HG02588 (cell line): ENCODE measurements around the gene NFKBIE.
A peak's percentile ranks its signal among the peaks of the same experiment; 100 is the strongest.

ENCODE experiments used
- ATAC-seq: cut with Tn5 transposase; IDR thresholded peaks from one replicate; pipeline ENCODE4 v1.9.1; 2021; ENCODE audit warnings: mild to moderate bottlenecking, moderate library complexity; ENCODE audit not compliant: unreplicated experiment

The NFKBIE gene

GRCh38 chr6:44275271-44275748 is 10.0 kb upstream of the NFKBIE start:
- no peak for ATAC-seq

DNA sequence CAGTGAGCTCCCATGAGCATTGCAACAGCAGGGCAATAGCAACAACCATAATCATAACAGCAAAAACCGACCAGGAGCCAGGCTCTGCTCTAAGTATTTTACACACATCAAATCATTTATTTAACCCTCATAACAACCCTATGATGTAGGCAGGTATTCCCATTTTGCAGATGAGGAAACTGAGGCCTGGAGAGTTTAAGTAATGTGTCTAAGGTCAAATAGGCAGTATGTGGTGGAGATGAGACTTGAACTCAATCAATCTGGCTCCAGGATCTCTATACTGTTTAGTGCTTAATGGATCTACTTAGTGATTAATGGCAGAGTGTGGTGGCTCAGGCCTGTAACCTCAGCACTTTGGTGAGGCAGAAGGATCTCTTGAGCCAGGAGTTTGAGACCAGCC is 8.3 kb upstream of the NFKBIE start:
- ATAC-seq, result no peak

DNA sequence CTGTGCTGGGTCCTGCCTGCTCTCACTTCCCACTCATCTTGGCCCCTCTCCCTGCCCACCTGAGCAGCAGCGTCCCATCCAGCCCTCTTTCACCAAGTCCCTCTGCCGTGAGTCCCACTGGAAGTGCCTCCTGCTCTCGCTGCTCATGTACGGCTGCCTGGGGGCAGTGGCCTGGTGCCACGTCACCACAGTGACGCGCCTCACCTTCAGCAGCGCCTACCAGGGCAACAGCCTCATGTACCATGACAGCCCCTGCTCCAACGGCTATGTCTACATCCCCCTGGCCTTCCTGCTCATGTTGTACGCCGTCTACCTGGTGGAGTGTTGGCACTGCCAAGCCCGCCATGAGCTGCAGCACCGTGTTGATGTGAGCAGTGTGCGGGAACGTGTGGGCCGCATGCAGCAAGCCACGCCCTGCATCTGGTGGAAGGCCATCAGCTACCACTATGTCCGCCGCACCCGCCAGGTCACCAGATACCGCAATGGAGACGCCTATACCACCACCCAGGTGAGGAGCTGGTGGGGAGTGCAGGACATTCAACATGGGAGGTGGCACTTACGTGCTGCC is 7.7 kb upstream of the NFKBIE start:
- ATAC-seq, result no peak

GRCh38 chr6:44272529-44272928 is 7.2 kb upstream of the NFKBIE start:
- no peak for ATAC-seq

DNA sequence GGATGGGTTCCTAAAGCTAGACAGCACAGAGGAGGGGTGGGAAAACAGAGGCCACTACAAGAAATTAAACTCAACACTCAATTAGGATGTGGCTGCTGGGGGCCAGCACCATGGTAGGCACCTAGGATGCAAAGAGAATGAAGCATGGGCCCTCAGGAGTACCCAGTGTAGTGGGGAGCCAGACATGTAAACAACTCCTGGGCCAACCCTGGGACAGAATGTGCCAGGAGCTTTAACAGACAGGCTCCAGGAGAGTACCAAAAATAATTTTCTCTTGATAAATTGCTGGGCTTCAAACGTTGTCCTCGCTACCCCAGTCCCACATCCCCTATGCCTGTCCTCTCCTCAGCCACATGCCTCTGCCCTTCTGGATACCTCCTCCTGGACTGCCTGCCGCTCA is 6.6 kb upstream of the NFKBIE start:
- ATAC-seq, result no peak

- no peak for ATAC-seq
Measured at GRCh38 chr6:44271406-44271723, 6.0 kb upstream of the NFKBIE start.

DNA sequence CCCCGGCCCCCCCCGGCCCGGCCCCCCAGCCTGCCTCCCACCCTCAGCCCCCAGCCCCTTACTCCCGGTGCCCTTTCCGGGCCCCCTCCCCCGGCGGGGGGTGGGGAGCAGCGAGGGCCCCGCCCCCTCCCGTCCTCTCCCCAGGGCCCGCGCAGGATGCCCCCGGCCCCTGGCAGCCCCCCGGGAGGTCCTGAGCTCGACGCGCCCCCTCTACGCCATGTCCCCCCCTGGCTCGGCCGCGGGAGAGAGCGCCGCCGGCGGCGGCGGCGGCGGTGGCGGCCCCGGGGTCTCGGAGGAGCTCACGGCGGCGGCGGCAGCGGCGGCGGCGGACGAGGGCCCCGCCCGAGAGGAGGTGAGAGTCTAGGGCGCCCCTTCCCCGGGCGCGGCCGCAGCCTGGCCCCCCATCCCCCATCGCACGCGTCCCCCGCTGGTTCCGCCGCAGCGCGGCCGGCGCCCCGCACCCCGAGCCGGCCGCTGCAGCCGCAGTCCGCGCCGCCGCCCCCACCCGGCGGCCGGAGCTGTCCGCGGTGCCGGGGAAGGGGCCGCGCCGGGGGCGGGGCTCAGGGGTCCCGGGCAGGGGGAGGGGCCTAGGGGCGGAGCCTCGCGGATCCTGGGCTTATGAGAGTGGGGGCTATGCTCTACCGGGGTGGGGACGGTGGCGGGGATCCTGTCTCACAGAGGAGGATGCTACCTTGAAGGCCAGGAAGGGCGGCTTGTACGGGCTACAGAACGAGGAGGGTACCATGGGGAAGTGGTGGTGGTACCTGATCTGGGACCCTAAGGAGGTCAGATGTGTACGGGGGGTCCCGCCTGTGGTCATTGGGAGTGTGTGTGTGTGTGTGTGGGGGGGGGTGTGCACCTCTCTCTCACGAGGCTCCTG is 5.4 kb upstream of the NFKBIE start:
- no peak for ATAC-seq

GRCh38 chr6:44269921-44270525 is 4.7 kb upstream of the NFKBIE start, which contains the start of gene TMEM151B:
TSS of gene TMEM151B (plus strand) at chr6:44270450. CDS start at chr6:44270743, 293 bp downstream.
- ATAC-seq, result no peak

GRCh38 chr6:44269178-44269920 is 4.0 kb upstream of the NFKBIE start:
- ATAC-seq, result no peak

GRCh38 chr6:44268095-44268628 is 2.8 kb upstream of the NFKBIE start:
- ATAC-seq, result no peak

- no peak for ATAC-seq
Measured at GRCh38 chr6:44267252-44267651, 1.9 kb upstream of the NFKBIE start.

DNA sequence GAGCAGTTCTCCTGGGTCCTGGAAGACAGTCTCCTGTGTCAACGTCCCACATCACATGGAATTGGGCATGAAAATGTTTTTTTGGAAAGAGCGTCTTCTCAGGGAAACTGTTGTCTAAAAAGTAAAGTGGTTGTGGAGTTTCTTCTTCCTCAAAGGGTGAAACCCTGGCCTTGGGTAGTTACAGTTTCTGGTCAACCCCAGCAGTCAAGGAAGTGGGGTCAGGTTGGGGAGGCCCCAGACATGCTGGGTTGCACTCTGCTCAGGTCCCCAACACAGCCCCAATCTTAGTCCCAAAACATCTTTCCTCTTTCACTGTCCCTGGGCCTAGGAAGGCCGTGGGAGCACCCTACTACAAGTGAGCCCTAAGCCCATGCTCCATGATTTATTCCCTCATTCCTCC is 996 bp upstream of the NFKBIE start:
- ATAC-seq, result peak; percentile 27

GRCh38 chr6:44265722-44266233 is 427 bp upstream of the NFKBIE start:
- ATAC-seq, result no peak

- ATAC-seq, result no peak
Measured at GRCh38 chr6:44264154-44265006, 971 bp downstream of the NFKBIE start.

GRCh38 chr6:44263354-44264100 is 1.8 kb downstream of the NFKBIE start:
- ATAC-seq, result no peak

- ATAC-seq, result no peak
Measured at GRCh38 chr6:44262467-44263353, 2.6 kb downstream of the NFKBIE start.

DNA sequence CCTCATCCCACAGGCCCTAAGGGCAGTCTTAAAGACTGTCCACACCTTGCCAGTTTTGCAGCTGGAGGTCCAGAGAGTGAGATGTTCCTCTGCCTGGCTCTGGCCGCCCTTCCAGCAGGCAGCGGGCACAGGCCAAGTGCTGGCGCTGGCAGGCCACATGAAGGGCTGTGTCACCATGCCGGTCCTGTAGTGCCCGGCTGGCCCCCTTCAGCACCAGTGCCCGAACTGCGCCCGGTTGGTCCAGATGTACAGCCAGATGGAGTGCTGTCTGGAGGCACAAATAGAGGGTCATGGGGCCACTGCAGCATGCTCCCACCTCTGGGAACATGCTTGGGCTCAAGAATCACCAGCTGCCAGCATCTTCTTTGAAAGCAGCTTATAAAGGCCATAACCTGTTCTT is 3.8 kb downstream of the NFKBIE start:
- ATAC-seq, result no peak
